Right lobe of liver (tissue), 6 donors: ENCODE data around the gene PGAM5. TPM values are rescaled to one million over a fixed set of nuclear protein-coding genes. Genes with fewer than 3 reads are reported as not detected.

Source experiments
- ATAC-seq, 4 donors: fragments of 200-7000 bp; cut with Tn5 transposase; one replicate each; pipeline ENCODE4 v1.9.1; 2020; ENCODE audit warnings: mild to moderate bottlenecking in 4 of 4, moderate library complexity in 4 of 4
- DNase-seq, 3 donors: peaks; one replicate each; pipeline ENCODE4 v3.0.0-alpha.2; 2020
- H3K27ac ChIP-seq, 3 donors: fragments of 200-600 bp; one replicate each; pipeline ENCODE4 v1.8.0; 2022
- H3K27me3 ChIP-seq, 2 donors: fragments of 200-600 bp; one replicate each; pipeline ENCODE4 v1.8.0; 2022
- H3K36me3 ChIP-seq, 4 donors: fragments of 200-600 bp; sonication (generic) in 1 of 4; one replicate each; pipeline versions ENCODE4 v1.5.1 to v1.8.0; 2017 to 2022; ENCODE audit warnings: control low read depth in 1 of 4
- H3K4me1 ChIP-seq, 4 donors: fragments of 200-600 bp; sonication (generic) in 1 of 4; one replicate each; pipeline versions ENCODE4 v1.5.1 to v1.8.0; 2017 to 2022; ENCODE audit warnings: control low read depth in 1 of 4
- H3K4me3 ChIP-seq, 3 donors: fragments of 200-600 bp; one replicate each; pipeline ENCODE4 v1.8.0; 2022
- H3K9me3 ChIP-seq, 4 donors: fragments of 200-600 bp; sonication (generic) in 1 of 4; one replicate each; pipeline versions ENCODE4 v1.5.1 to v1.8.0; 2017 to 2022; ENCODE audit warnings: control low read depth in 1 of 4
- POLR2A ChIP-seq: fragments of 450-650 bp; IDR thresholded peaks from one replicate; pipeline ENCODE4 v1.6.1; 2017; ENCODE audit warnings: antibody characterized with exemption, mild to moderate bottlenecking
- WGBS: methylation state at CpG from one replicate; pipeline ENCODE4 v1.1.6; 2018; ENCODE audit warnings: low coverage, low lambda C conversion rate; ENCODE audit not compliant: insufficient coverage; ENCODE audit errors: missing lambda C conversion rate; 5-methylcytosine and 5-hydroxymethylcytosine counted together
- intact Hi-C, 2 donors: fragments of 100-400 bp; cut with DNase I; formaldehyde crosslinking; loops; one replicate each; pipeline versions ENCODE4 v1.11.2 to v1.14.1; 2022
- total RNA-seq, 6 experiments: library from RNA; depleted of rRNA in 2 of 6; stranded (reverse); fragments of >200 nt in 2 of 6; fragmentation: NEBNext Ultra II Directional in 3 of 6; extraction: Animal tissue kit (Norgen Biotek cat#: 25700) in 3 of 6; gene quantifications; one replicate each; pipeline versions ENCODE4 v1.1.0 to v1.2.4, GENCODE V29; 2016 to 2023
- TF ChIP-seq, protein P1 (sequence below), 4 donors: fragments of 200-600 bp in 3 of 4; fragments of 450-650 bp in 1 of 4; IDR thresholded peaks; one replicate each; pipeline versions ENCODE4 v1.5.1 to v1.8.0; 2016 to 2022; ENCODE audit warnings: antibody characterized with exemption in 4 of 4, mild to moderate bottlenecking in 2 of 4
- donor health status: DM: no; HTN: yes; CAD: no.
- donor health status: DM: no; HTN: no; CAD: no.
- donor health status: DM: no; HTN: no; CAD: no.
- donor health status: DM: no; HTN: yes; CAD: no.
- donor health status: DM: no; HTN: yes; CAD: no.

Gene PGAM5
- total RNA-seq, 6 experiments from 2014 or later: 22.7 to 50.7 (median 27.6) TPM

DNA sequence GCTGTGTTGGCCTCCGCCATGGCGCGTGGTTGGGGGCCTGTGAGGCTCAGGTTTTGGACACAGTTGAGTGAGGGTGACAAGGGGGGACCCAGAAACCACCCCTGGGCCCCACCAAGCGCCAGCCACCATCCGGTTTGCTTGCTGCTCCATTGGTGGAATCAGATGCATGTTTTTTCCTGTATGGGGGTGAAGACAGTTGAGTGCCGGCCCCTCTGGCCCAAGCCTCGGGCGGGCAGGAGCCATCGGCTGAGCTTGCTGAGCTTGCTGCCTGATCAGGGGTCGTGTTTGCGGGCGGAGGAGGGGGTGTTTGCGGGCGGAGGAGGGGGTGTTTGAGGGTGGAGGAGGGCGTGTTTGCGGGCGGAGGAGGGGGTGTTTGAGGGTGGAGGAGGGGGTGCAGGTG lies 6.4 kb downstream of the PGAM5 start:
- no peak for TF ChIP-seq POLR2A
- TF ChIP-seq, protein P1, sequence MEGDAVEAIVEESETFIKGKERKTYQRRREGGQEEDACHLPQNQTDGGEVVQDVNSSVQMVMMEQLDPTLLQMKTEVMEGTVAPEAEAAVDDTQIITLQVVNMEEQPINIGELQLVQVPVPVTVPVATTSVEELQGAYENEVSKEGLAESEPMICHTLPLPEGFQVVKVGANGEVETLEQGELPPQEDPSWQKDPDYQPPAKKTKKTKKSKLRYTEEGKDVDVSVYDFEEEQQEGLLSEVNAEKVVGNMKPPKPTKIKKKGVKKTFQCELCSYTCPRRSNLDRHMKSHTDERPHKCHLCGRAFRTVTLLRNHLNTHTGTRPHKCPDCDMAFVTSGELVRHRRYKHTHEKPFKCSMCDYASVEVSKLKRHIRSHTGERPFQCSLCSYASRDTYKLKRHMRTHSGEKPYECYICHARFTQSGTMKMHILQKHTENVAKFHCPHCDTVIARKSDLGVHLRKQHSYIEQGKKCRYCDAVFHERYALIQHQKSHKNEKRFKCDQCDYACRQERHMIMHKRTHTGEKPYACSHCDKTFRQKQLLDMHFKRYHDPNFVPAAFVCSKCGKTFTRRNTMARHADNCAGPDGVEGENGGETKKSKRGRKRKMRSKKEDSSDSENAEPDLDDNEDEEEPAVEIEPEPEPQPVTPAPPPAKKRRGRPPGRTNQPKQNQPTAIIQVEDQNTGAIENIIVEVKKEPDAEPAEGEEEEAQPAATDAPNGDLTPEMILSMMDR (IDR thresholded peaks at IDR 0.05): no peak
- Histone ChIP-seq H3K36me3 (peaks cover 0 to 54% (median 9%) of the 10 kb centered on the region in 4 donors), H3K4me1 (peaks cover 0 to 5% (median 2%) of the 10 kb centered on the region in 4 donors), H3K9me3 (no peaks in the 10 kb centered on the region), H3K27ac (no peak overlapping the region), H3K27me3 (no peaks in the 10 kb centered on the region), H3K4me3 (no peak overlapping the region)
- ATAC-seq: no peak
- intact Hi-C loops: no loop called here
- WGBS: 89% methylated on average over 12 of the region's 17 CpGs
- no peak for DNase-seq

DNA sequence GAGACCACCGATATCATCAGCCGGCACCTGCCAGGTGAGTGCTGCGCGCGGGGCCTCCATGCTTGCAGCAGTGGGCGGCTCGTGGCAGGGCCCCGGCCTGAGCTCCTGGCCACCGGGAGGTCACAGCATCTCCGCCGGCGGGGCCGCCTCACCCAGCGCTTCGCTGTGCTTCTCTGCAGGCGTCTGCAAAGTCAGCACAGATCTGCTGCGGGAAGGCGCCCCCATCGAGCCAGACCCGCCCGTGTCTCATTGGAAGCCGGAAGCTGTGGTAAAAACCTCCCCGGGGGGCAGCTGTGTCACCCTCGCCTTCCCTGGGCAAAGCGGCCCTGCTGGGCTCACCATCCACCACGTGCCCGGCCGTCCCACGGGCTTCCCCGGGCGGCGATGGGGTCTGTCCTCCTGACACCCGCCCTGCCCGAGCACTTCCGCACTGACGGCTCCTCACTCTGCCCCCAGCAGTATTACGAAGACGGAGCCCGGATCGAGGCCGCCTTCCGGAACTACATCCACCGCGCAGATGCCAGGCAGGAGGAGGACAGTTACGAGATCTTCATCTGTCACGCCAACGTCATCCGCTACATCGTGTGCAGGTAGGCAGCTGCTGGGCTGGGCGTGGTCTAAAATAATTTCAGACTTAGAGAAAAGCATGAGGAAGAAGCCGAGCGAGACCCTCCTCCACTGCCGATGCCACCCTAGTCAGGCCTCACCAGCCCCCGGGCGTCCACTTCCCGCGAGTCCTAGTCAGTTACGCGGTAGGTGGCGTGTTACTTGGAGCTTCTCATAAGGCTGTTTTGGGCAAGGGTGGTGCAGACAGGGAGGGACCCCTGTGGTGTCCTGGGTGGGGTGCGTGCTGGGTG lies 7.1 kb downstream of the PGAM5 start:
- H3K27me3 ChIP-seq: no peaks in the 10 kb centered on the region
- H3K4me1 ChIP-seq: peaks cover 0 to 4% (median 0%) of the 10 kb centered on the region in 4 donors
- no peaks in the 10 kb centered on the region for H3K9me3 ChIP-seq
- ATAC-seq: no peak
- 90% methylated on average over 12 of the region's 61 CpGs for WGBS
- no peak for TF ChIP-seq POLR2A
- TF ChIP-seq, protein P1 (IDR thresholded peaks at IDR 0.05): no peak
- no peak overlapping the region for H3K27ac ChIP-seq
- peaks cover 0 to 54% (median 9%) of the 10 kb centered on the region in 4 donors for H3K36me3 ChIP-seq
- DNase-seq: no peak
- H3K4me3 ChIP-seq: no peak overlapping the region
- intact Hi-C loops: no loop called here

DNA sequence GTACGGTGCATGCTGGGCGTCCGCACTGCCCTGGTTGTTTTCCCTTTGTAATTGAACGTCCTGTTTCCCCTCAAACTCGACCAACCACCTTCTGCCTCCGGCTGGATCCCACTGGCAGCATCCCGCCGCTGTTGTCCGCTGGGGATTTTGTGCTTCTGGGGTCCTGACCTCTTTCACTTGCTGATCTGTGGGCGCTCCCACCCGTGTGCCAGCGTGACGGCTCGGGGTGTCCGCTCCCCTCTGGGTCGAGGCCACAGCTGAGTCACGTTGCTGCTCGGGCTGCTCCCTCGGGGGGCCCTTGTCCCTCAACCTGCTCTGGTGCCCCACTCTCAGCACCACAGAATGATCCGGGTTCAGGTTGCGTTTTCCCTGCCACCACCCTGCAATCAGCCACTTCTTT lies 8.0 kb downstream of the PGAM5 start:
- peaks cover 0 to 4% (median 0%) of the 10 kb centered on the region in 4 donors for H3K4me1 ChIP-seq
- H3K27me3 ChIP-seq: no peaks in the 10 kb centered on the region
- no peak for ATAC-seq
- WGBS: 91% methylated on average over 4 of the region's 21 CpGs
- DNase-seq: no peak
- no peak overlapping the region for H3K4me3 ChIP-seq
- peaks cover 0 to 61% (median 9%) of the 10 kb centered on the region in 4 donors for H3K36me3 ChIP-seq
- H3K9me3 ChIP-seq: no peaks in the 10 kb centered on the region
- H3K27ac ChIP-seq: no peak overlapping the region
- intact Hi-C loops: no loop called here
- TF ChIP-seq, protein P1 (IDR thresholded peaks at IDR 0.05): no peak
- TF ChIP-seq POLR2A: no peak

DNA sequence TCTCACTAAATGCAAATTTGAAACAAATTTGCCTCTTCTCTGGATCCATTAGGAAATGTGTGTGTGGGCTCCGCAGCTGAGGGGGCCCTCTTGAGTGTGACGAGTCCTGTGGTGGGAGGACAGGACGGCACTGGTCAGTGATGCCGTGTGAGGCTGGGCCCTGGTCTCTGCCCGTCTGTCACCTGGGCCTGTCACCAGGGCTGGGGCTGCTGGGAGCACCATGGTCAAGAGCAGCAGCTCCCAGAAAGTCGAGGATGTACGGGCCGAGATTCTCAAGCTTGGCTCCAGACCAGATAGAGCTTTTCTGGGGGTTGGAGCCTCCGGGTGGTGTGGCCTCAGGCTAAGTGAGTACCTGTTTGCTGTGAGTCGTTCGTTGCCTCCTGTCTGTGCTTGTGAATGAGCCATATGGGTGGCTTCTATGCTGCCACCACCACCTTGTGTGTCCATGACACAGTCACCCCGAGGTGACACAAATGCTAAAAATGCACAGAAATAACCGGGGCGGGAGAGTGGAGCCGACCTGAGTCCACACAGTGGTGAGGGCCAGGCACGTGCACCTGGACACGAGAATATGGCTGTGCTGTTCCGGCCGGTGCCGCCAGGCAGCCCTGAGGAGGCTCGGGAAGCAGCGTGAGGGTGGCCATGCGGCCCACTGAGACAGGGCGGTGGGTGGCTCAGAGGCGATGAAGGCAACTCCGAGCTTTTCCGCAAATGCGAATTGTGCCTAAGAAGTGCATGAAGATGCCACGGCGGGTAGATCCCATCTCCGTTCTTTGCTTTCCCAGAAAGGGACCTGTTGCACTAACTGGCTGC lies 8.7 kb downstream of the PGAM5 start:
- ATAC-seq: no peak
- TF ChIP-seq, protein P1 (IDR thresholded peaks at IDR 0.05): no peak
- TF ChIP-seq POLR2A: no peak
- intact Hi-C loops: no loop called here
- peaks cover 0 to 4% (median 0%) of the 10 kb centered on the region in 4 donors for H3K4me1 ChIP-seq
- 100% methylated on average over 14 of the region's 31 CpGs for WGBS
- H3K9me3 ChIP-seq: no peaks in the 10 kb centered on the region
- no peaks in the 10 kb centered on the region for H3K27me3 ChIP-seq
- H3K4me3 ChIP-seq: no peak overlapping the region
- DNase-seq: no peak
- H3K27ac ChIP-seq: no peak overlapping the region
- H3K36me3 ChIP-seq: peaks cover 0 to 59% (median 9%) of the 10 kb centered on the region in 4 donors
